ENCODE measurements around the gene KRT34. TPM values are rescaled to one million over a fixed set of nuclear protein-coding genes. Genes with fewer than 3 reads are reported as not detected.
"Not testable (repeated sequence)": the region's sequence is repeated elsewhere in the genome, so short reads cannot be mapped to it uniquely, and the experiment has no call there.

KRT34 gene
- total RNA-seq, 1 donor from 2014 or later = not detected

- Histone ChIP-seq H3K36me3 (no peaks in the 10 kb centered on the region), H3K27ac (no peak overlapping the region), H3K4me1 (no peaks in the 10 kb centered on the region), H3K4me3 (no peak overlapping the region), H3K27me3 (peaks cover 9% of the 10 kb centered on the region), H3K9me3 (peaks cover 9% of the 10 kb centered on the region)
- no peak for DNase-seq
- intact Hi-C loops (cut with DNase I) = no loop called here
- TF ChIP-seq CTCF (IDR thresholded peaks at IDR 0.05) = no peak
- ATAC-seq = no peak
These were observed 4.1 kb upstream of the KRT34 start for GRCh38 chr17:41386227-41386626.

- Histone ChIP-seq H3K27ac (no peak overlapping the region), H3K4me1 (no peaks in the 10 kb centered on the region), H3K4me3 (no peak overlapping the region), H3K27me3 (peaks cover 5% of the 10 kb centered on the region), H3K36me3 (no peaks in the 10 kb centered on the region), H3K9me3 (peaks cover 9% of the 10 kb centered on the region)
- no peak for ATAC-seq
- intact Hi-C loops (cut with DNase I) = no loop called here
- DNase-seq = no peak
- TF ChIP-seq CTCF (IDR thresholded peaks at IDR 0.05) = no peak
These were observed 1.6 kb upstream of the KRT34 start for GRCh38 chr17:41383690-41384089.

GRCh38 chr17:41382394-41382793 lies 288 bp upstream of the KRT34 start:
- no peak for ATAC-seq
- intact Hi-C loops (cut with DNase I) = no loop called here
- Histone ChIP-seq H3K27ac (no peak overlapping the region), H3K27me3 (peaks cover 5% of the 10 kb centered on the region), H3K36me3 (no peaks in the 10 kb centered on the region), H3K4me3 (no peak overlapping the region), H3K4me1 (no peaks in the 10 kb centered on the region), H3K9me3 (peaks cover 9% of the 10 kb centered on the region)
- DNase-seq = no peak
- no peak for TF ChIP-seq CTCF (IDR thresholded peaks at IDR 0.05)

- H3K4me3 ChIP-seq; DNase-seq; intact Hi-C loops (cut with DNase I); H3K4me1 ChIP-seq; H3K27ac ChIP-seq; H3K9me3 ChIP-seq; H3K27me3 ChIP-seq; ATAC-seq; H3K36me3 ChIP-seq: not testable (repeated sequence)
These were observed 2.0 kb downstream of the KRT34 start for GRCh38 chr17:41380091-41380490.

GRCh38 chr17:41377546-41377945 lies 4.6 kb downstream of the KRT34 start:
- H3K27me3 ChIP-seq = no peaks in the 10 kb centered on the region
- H3K36me3 ChIP-seq = no peaks in the 10 kb centered on the region
- no peak overlapping the region for H3K27ac ChIP-seq
- ATAC-seq = no peak
- no peak for TF ChIP-seq CTCF (IDR thresholded peaks at IDR 0.05)
- no peaks in the 10 kb centered on the region for H3K4me1 ChIP-seq
- no peak overlapping the region for H3K4me3 ChIP-seq
- intact Hi-C loops (cut with DNase I) = no loop called here
- H3K9me3 ChIP-seq = no peaks in the 10 kb centered on the region
- no peak for DNase-seq

GRCh38 chr17:41369713-41370112 lies 12.4 kb downstream of the KRT34 start, which contains the start of gene KRT33B:
Gene KRT33B (minus strand): TSS chr17:41369813. CDS start chr17:41369750, 63 bp downstream.
- ATAC-seq (no peak), DNase-seq (no peak)
- Histone ChIP-seq H3K36me3 (no peaks in the 10 kb centered on the region), H3K27ac (no peak within 1 kb of the TSS), H3K4me3 (no peak within 1 kb of the TSS), H3K9me3 (no peaks in the 10 kb centered on the region), H3K27me3 (no peaks in the 10 kb centered on the region), H3K4me1 (no peaks in the 10 kb centered on the region)
- TF ChIP-seq CTCF (IDR thresholded peaks at IDR 0.05) = no peak
- intact Hi-C loops (cut with DNase I) = no loop called here

All from upper lobe of right lung (tissue), 1 donor.